Stimulated activated CD8-positive, alpha-beta memory T cell treated with anti-CD3 and anti-CD28 coated beads, Interleukin-12 subunit alpha, Interleukin-12 subunit beta, amount 100 ng/mL, for 24 hours (primary cell): Measurements from ENCODE around the gene GPC5.

ENCODE experiments used
- DNase-seq: peaks from one replicate; pipeline ENCODE4 v3.0.0-alpha.2; 2020; ENCODE audit errors: extremely low read depth

The GPC5 gene

DNA sequence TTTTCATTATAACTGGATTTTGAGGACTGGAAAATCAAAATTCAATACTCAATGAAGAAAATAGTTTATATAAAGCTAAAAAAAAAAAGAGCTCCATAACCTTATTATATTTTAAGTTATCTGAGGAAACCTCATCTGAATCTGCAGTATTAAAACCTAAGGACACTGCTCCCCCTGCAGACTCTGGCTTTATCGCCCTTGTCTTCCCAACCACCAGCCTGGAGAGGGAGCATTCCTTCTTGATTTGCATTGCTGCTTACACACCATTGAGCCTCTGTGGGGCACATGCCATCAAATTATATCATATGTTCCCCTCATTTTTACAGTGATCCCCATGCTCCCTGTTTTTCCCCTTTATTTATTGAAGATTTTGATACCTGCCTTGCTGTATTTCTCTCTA lies 956.8 kb downstream of the GPC5 start:
- DNase-seq: no peak

DNA sequence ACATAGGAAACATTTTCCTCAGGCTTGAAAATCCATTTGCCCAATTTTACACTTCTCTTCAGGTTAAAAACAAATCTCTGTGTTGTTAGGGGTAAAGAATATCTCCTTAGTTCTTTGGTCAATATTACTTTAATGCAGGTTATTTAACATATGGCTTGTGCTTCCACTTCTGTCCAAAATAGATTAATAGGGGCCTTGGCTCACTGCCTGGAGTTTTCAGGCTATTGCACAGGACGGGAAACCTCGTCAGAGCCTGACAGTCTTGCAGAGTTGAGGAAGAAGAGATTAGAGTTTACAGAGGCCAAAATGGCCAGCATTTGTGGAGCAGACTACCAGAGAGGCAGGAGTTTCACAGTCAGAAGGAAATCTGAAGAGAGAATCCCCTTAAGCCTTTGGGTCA lies 964.3 kb downstream of the GPC5 start:
- no peak for DNase-seq

- DNase-seq: no peak
These were observed 967.5 kb downstream of the GPC5 start for GRCh38 chr13:92365904-92366303.

- no peak for DNase-seq
These were observed 979.0 kb downstream of the GPC5 start for GRCh38 chr13:92377396-92377795.

GRCh38 chr13:92379371-92379770 lies 981.0 kb downstream of the GPC5 start:
- DNase-seq: no peak

GRCh38 chr13:92384410-92384809 lies 986.0 kb downstream of the GPC5 start:
- DNase-seq: no peak

DNA sequence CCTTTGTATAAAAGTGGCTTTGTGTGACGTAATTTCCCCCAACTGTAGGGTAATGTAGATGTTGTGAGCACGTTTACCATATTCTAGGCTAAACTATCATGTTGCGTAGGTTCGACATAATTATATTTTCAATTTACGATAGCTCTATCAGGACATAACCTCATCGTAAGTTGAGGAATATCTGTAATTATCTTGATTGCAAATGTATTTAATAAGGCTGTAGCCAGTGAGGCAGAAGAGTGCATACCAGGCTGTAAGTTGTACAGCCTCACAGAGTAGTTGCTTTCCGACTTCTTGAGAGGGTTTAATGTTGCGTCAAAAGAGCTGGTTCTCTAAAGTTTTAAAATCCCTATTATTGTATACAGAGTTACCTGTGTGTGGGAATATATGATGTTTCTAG lies 988.8 kb downstream of the GPC5 start:
- no peak for DNase-seq

DNA sequence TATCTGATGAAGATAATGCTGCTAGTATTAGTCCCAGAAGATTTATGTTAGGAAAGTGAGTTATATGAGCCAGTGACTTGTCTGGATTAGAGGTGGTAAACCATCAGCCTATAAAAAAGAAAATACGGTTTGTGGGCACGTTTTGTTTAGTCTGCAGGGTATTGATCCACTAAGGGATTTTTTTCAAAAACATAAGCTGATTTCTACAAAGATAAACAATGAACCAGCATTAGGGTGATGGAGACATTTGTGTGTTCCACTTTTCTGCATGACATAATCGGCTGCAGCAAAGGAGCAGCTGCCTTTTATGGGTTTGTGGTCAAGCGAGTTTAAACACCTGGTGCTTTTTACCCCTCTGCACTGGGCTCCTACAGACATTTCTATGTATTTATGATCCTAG lies 991.8 kb downstream of the GPC5 start:
- DNase-seq: no peak

- no peak for DNase-seq
These were observed 1005.2 kb downstream of the GPC5 start for GRCh38 chr13:92403606-92404005.

- DNase-seq: no peak
These were observed 1009.4 kb downstream of the GPC5 start for GRCh38 chr13:92407858-92408257.

DNA sequence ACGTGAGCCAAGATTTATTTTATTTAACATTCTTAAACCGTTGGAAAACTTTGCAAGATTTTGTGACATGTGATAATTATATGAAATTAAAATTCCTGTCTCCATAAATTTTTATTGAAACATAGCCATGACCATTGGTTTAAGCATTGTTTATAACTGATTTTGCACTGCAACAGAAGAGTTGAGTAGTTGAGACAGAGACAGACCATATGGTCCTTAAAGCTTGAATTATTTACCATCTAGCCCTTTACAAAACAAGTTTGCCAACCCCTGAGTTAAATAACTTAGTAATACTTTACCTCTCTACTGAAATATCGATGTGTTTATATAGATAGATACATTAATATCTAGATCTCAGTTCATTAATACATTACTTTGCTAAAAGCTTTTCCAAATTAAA lies 1014.1 kb downstream of the GPC5 start:
- no peak for DNase-seq

DNA sequence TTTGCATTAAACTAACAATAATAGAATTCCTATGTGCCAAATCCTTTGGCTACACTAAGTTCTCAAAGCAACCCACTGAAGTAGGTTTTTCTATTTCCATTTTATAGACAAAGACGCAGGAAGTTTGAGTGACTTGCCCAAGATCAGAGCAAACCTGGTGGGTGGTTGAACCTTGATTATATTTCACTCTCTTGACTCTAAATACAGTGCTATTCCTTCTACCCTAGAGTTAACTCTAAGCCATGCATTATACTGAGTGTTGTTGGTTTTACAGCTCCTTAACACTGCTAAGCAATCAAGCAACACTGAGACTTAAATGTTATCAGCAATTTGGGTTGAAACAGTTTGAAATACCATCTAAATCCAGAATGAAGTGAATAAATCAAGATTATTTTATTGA lies 1014.6 kb downstream of the GPC5 start:
- DNase-seq: no peak

DNA sequence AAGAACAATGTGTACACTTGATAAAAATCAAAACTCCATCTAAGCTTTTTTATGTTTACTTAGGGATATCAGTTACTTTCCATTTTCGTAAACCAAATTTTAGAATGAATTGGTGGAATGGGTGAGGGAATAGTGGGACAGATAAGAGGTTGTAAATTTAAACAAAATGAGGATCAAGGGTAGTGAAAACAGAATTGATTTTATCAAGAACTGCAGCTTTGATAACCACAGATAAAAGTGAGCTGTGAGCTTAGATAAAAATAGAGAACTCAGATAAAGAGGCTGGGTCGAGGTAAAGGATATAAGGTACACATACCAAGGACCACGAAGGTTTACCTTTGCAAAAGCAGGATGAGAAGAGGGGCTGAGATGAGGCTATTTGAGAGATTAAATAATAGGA lies 1015.0 kb downstream of the GPC5 start:
- no peak for DNase-seq

DNA sequence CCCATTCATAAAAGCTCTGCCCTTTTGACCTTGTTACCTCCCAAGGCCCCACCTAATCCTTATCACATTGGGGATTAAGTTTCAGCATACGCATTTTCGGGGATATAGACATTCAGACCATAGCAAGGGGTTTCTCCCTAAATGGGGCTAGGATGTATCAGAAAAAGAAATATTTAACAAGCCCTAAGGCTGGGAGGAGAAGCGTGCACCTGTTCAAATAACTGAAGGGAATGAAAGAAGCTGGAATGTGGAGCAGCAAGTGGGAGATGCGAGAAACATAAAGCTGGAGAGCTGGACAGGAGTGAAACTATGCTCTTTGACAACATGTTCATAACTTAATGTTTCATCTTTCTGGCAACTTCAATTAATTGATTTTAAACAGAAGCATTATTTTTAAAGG lies 1016.4 kb downstream of the GPC5 start:
- no peak for DNase-seq

DNA sequence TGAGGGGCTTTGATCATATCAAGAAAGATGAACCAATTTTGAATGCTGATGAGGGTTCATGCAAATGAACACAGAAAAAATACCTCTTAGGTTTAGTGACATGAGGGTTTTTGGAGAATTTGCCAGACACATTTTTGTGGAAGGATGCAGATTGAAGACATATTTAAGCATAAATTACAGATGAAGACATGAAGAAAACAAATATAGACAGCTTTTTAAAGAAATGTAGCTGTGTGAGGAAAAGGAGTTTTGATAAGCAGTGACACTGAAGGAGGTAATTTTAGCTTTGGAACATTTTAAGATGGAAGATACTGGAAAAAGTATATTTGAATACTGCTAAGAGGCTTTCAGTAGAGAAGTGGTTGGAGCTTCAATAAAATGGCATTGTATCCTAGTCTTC lies 1017.4 kb downstream of the GPC5 start:
- no peak for DNase-seq

DNA sequence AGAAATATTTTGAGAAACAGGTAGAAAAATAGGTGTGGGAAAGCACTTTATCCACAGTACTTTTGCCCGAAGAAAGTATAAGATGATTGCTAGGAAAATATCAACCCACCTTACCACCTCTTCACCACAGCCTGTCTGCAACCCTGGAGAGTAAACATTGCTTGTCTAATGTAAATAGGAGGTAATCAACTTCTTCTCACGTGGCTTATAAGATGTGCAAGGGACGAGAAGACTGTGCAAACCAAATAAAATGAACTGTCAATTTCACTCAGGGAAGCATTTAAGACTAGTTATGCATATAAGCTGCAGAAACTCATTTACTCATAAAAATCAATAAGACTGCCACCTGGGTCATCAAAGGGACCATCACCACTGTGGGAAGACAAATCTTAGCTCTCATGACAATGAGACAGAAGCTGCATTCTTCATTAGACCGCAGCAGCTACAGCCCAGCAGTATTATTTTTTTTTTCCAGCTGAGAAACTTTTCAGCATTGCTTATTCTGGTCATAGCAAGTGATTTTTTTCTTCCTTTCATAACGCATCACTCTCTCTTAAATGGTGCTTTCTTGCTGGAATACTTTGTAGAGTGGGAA lies 1020.5 kb downstream of the GPC5 start:
- DNase-seq: no peak

GRCh38 chr13:92429231-92429630 lies 1030.8 kb downstream of the GPC5 start:
- DNase-seq: no peak

- DNase-seq: no peak
These were observed 1035.0 kb downstream of the GPC5 start for GRCh38 chr13:92433386-92433785.

GRCh38 chr13:92433963-92434362 lies 1035.5 kb downstream of the GPC5 start:
- no peak for DNase-seq

- DNase-seq: no peak
These were observed 1038.5 kb downstream of the GPC5 start for GRCh38 chr13:92436924-92437323.

- no peak for DNase-seq
These were observed 1045.8 kb downstream of the GPC5 start for GRCh38 chr13:92444244-92444643.

DNA sequence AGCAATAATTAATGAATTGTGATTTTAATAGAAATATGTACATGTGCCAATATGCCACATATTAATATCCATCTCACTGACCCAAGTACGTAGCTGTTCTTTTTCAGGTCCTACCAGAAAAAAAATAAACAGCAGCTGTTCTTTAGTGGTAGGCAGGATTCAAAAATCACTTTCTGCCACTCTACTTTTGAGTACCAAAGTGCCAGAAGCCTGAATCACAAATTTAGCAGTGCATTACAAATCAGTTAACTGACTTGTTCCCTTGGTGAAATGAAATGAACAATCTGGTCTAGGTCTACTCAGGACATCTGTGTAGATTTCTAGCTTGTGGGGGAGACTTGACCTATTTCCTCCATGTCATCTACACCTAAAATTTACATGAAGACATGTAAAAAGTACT lies 1052.6 kb downstream of the GPC5 start:
- no peak for DNase-seq

DNA sequence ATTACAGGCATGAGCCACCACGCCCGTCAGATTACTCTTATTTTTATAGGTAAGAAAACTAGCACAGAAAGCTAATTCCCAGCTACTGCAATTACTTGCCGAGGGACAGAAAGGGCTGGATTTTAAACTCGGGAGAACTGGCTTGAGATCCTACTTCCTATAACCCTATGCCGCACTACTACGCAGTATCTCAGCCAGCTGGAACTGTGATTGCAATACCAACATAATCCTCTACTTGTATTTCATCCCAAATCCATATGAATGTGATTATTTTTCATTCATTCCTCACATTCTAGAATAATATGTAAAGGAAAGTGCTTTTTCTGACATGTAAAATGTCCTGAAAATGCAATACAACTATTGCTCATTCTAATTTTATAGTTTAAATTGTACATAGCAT lies 1054.4 kb downstream of the GPC5 start:
- DNase-seq: no peak

DNA sequence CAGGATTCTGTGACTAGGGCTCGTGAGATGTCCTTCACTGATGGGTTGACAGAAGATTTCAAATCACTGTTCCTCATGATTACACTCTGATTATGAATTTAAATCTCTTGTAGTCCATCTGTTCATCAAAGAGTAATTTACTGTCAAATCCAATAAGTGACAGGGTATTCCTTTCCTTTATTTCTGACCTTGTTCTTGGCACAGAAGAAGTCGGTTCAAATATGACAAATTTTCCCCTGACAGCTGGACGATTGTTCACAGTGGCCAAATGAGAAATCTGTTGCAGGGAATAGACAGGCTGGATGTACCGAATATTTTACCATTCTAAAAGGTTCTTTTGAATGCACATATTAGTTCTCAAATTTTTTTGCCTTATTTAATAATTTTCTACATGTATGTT lies 1060.9 kb downstream of the GPC5 start:
- DNase-seq: no peak

GRCh38 chr13:92460479-92460878 lies 1062.1 kb downstream of the GPC5 start:
- no peak for DNase-seq
